ENCODE results near the gene ASF1B. TPM values are rescaled to one million over a fixed set of nuclear protein-coding genes. Genes with fewer than 3 reads are reported as not detected.

ASF1B gene
- total RNA-seq, 4 donors from 2014 or later, result 3.2 to 25.6 (median 14.2) TPM

DNA sequence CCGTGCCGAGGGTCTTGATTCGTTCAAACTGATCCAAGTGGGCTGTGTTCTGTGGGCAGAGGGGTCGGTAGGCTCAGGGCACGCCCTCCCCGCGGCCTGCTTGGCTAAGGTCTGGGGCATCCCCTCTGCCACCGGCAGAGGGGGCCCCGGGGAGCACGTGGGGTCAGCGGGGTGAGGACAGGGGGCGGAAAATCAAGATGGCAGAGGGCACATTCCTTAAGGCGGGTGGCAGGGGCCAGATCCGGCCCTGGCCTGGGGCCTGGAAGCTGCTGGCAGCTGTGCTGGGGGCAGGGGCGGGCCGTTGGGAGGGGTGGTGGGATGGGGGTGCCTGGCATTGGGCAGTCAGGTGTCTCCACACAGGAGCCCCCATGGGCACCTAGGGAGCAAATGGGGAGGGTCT is 29.5 kb downstream of the ASF1B start:
- peak overlapping the region; percentile 34 to 81 (median 62) for H3K27ac ChIP-seq
- WGBS, 2 donors, result 80 to 94% methylated on average over 2 to 3 of the region's 16 CpGs

DNA sequence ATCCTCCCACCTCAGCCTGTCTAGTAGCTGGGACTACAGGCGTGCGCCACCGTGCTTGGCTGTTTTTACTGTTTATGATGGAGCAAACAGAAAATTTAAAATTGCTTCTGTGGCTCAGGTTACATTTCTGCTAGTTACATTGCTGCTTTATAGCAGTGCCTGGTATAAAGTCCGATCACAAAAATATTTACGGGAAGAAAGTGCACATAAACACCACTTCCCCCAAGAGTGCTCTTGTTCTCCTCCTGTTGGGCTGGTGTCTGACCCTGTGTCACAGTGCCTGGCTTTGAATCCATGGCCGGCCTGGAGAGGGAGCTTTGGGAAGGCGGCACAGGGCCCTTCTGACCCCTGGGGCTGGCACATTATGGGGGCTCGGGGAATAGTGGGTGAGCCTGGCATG is 30.7 kb downstream of the ASF1B start:
- no peak for TF ChIP-seq POLR2A (IDR thresholded peaks at IDR 0.05)
- TF ChIP-seq CTCF (IDR thresholded peaks at IDR 0.05), result no peak
- Histone ChIP-seq H3K4me1 (peaks cover 3 to 39% (median 14%) of the 10 kb centered on the region in 3 donors), H3K27ac (no peak overlapping the region), H3K27me3 (no peaks in the 10 kb centered on the region), H3K4me3 (no peak overlapping the region), H3K36me3 (peaks cover 12 to 70% (median 27%) of the 10 kb centered on the region in 3 donors), H3K9me3 (no peaks in the 10 kb centered on the region)
- intact Hi-C loops (cut with DNase I), result no loop called here
- DNase-seq, result no peak
- WGBS, 2 donors, result 95% methylated on average over 5 to 8 of the region's 8 CpGs

More for the DNA sequence above, 29.5 kb downstream of the ASF1B start:
- H3K9me3 ChIP-seq, result no peaks in the 10 kb centered on the region
- peaks cover 7 to 58% (median 24%) of the 10 kb centered on the region in 3 donors for H3K36me3 ChIP-seq
- no peak for TF ChIP-seq CTCF (IDR thresholded peaks at IDR 0.05)
- TF ChIP-seq POLR2A (IDR thresholded peaks at IDR 0.05), result no peak
- no peak for DNase-seq
- intact Hi-C loops (cut with DNase I), result no loop called here
- H3K27me3 ChIP-seq, result no peaks in the 10 kb centered on the region
- peaks cover 6 to 47% (median 15%) of the 10 kb centered on the region in 3 donors for H3K4me1 ChIP-seq
- no peak overlapping the region for H3K4me3 ChIP-seq

- Histone ChIP-seq H3K9me3 (no peaks in the 10 kb centered on the region), H3K4me3 (no peak overlapping the region), H3K27ac (no peak overlapping the region), H3K36me3 (peaks cover 12 to 92% (median 30%) of the 10 kb centered on the region in 3 donors), H3K4me1 (peaks cover 3 to 33% (median 14%) of the 10 kb centered on the region in 3 donors), H3K27me3 (no peaks in the 10 kb centered on the region)
- WGBS, 2 donors, result 83% methylated on average over 1 of the region's 1 CpG; no CpG with 5 or more reads in 1 of the 2 donors
- intact Hi-C loops (cut with DNase I), result no loop called here
- TF ChIP-seq POLR2A (IDR thresholded peaks at IDR 0.05), result no peak
- no peak for TF ChIP-seq CTCF (IDR thresholded peaks at IDR 0.05)
- DNase-seq, result no peak
These were observed 33.1 kb downstream of the ASF1B start for GRCh38 chr19:14103310-14103709.

GRCh38 chr19:14102756-14103155 is 33.6 kb downstream of the ASF1B start:
- peaks cover 3 to 27% (median 8%) of the 10 kb centered on the region in 3 donors for H3K4me1 ChIP-seq
- H3K4me3 ChIP-seq, result no peak overlapping the region
- WGBS, 2 donors, result 77 to 89% methylated on average over 4 to 9 of the region's 10 CpGs
- no peak for TF ChIP-seq CTCF (IDR thresholded peaks at IDR 0.05)
- TF ChIP-seq POLR2A (IDR thresholded peaks at IDR 0.05), result no peak
- H3K9me3 ChIP-seq, result no peaks in the 10 kb centered on the region
- no peaks in the 10 kb centered on the region for H3K27me3 ChIP-seq
- peaks cover 12 to 96% (median 30%) of the 10 kb centered on the region in 3 donors for H3K36me3 ChIP-seq
- no peak for DNase-seq
- peak overlapping the region in 1 of 4 donors; percentile 22 for H3K27ac ChIP-seq
- intact Hi-C loops (cut with DNase I), result no loop called here

DNA sequence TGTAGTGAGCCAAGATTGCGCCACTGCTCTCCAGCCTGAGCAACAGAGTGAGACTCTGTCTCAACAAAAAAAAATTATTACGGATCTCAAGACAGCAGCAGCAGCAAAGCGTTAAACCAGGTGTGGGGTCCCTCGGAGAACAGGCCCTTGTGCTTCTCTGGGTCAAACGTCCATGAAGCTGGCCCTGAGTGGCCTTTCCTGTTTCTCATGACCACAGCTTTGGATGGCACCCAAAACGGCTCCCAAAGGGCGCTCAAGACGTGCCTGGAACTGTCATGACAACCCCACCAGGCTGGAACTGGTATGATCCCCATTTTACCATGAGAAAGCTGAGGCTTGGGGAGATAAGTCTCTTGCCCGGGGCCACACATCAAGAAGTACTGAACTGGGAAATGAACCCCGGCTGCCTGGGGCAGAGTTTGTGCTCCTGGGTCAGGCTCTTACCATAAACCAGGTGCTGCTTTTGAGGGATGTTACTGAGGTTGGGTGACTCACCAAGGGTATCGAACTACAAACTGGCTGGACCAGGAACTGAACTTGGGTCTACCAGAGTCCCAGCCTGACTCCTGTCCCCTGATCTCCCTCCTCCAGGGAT is 34.2 kb downstream of the ASF1B start:
- H3K9me3 ChIP-seq, result no peaks in the 10 kb centered on the region
- DNase-seq, result no peak
- no peaks in the 10 kb centered on the region for H3K27me3 ChIP-seq
- 51 to 61% methylated on average over 8 to 10 of the region's 11 CpGs for WGBS, 2 donors
- no peak overlapping the region for H3K4me3 ChIP-seq
- intact Hi-C loops (cut with DNase I), result no loop called here
- peak overlapping the region in 1 of 4 donors; percentile 33 for H3K27ac ChIP-seq
- peaks cover 12 to 96% (median 30%) of the 10 kb centered on the region in 3 donors for H3K36me3 ChIP-seq
- peaks cover 3 to 22% (median 5%) of the 10 kb centered on the region in 3 donors for H3K4me1 ChIP-seq
- no peak for TF ChIP-seq CTCF (IDR thresholded peaks at IDR 0.05)
- TF ChIP-seq POLR2A (IDR thresholded peaks at IDR 0.05), result no peak
